Tibial nerve (tissue), 4 donors: Measurements from ENCODE around the gene UQCR10. TPM values are rescaled to one million over a fixed set of nuclear protein-coding genes. Genes with fewer than 3 reads are reported as not detected.

Experiments used
- DNase-seq, 2 donors: peaks; one replicate each; pipeline ENCODE4 v3.0.0-alpha.2; 2019; ENCODE audit warnings: low spot score in 2 of 2
- H3K27ac ChIP-seq, 4 donors: fragments of 200-600 bp; sonication (generic) in 3 of 4; one replicate each; pipeline ENCODE4 v1.5.1; 2017 to 2019; ENCODE audit warnings: mild to moderate bottlenecking in 1 of 4
- H3K27me3 ChIP-seq, 2 donors: fragments of 200-600 bp; sonication (generic) in 1 of 2; one replicate each; pipeline versions ENCODE4 v1.5.1 to v1.6.0; 2017 to 2019
- H3K36me3 ChIP-seq, 3 donors: fragments of 200-600 bp; sonication (generic); one replicate each; pipeline ENCODE4 v1.5.1; 2018 to 2019
- H3K4me1 ChIP-seq, 4 donors: fragments of 200-600 bp; sonication (generic) in 3 of 4; one replicate each; pipeline ENCODE4 v1.5.1; 2017 to 2019
- H3K4me3 ChIP-seq, 4 donors: fragments of 200-600 bp; sonication (generic) in 3 of 4; one replicate each; pipeline ENCODE4 v1.5.1; 2017 to 2019; ENCODE audit warnings: mild to moderate bottlenecking in 1 of 4, moderate library complexity in 1 of 4
- H3K9me3 ChIP-seq, 4 donors: fragments of 200-600 bp; sonication (generic) in 3 of 4; one replicate each; pipeline ENCODE4 v1.5.1; 2017 to 2019
- CTCF ChIP-seq, 5 experiments: fragments of 200-600 bp in 3 of 5; fragments of 450-650 bp in 2 of 5; sonication (generic) in 3 of 5; IDR thresholded peaks; one replicate each; pipeline ENCODE4 v1.5.1; 2016 to 2019; ENCODE audit warnings: antibody characterized with exemption in 5 of 5, mild to moderate bottlenecking in 3 of 5, moderate library complexity in 2 of 5
- EP300 ChIP-seq, 2 donors: sonication (generic); formaldehyde crosslinking; IDR thresholded peaks; one replicate each; pipeline ENCODE4 v1.6.1; 2017; ENCODE audit warnings: antibody characterized with exemption in 2 of 2, mild to moderate bottlenecking in 1 of 2
- POLR2A ChIP-seq, 2 donors: fragments of 450-650 bp; IDR thresholded peaks; one replicate each; pipeline ENCODE4 v1.6.1; 2017; ENCODE audit warnings: antibody characterized with exemption in 2 of 2, mild to moderate bottlenecking in 2 of 2, moderate library complexity in 2 of 2
- WGBS, 2 donors: methylation state at CpG; one replicate each; pipeline ENCODE4 v1.1.5; 2018; 5-methylcytosine and 5-hydroxymethylcytosine counted together
- total RNA-seq, 4 donors: library from RNA; depleted of rRNA; stranded (reverse); fragments of >200 nt; gene quantifications; one replicate each; pipeline ENCODE4 v1.1.0, GENCODE V29; 2016

The UQCR10 gene
- total RNA-seq, 4 donors from 2014 or later: 30.4 to 56.7 (median 35.5) TPM

GRCh38 chr22:29801153-29801552, 34.0 kb downstream of the UQCR10 start:
- Histone ChIP-seq H3K36me3 (peaks cover 0 to 100% (median 27%) of the 10 kb centered on the region in 3 donors), H3K9me3 (no peaks in the 10 kb centered on the region), H3K4me1 (peaks cover 0 to 29% (median 9%) of the 10 kb centered on the region in 4 donors), H3K27me3 (no peaks in the 10 kb centered on the region), H3K4me3 (no peak overlapping the region), H3K27ac (peak overlapping the region in 1 of 4 donors; percentile 33)
- DNase-seq: no peak
- WGBS, 2 donors: 81 to 85% methylated on average over 5 of the region's 5 CpGs
- TF ChIP-seq CTCF (IDR thresholded peaks at IDR 0.05) (no peak), EP300 (IDR thresholded peaks at IDR 0.05) (no peak)

GRCh38 chr22:29801796-29802195, 34.6 kb downstream of the UQCR10 start:
- Histone ChIP-seq H3K4me1 (peaks cover 0 to 29% (median 9%) of the 10 kb centered on the region in 4 donors), H3K27ac (peak overlapping the region in 1 of 4 donors; percentile 33), H3K4me3 (no peak overlapping the region), H3K36me3 (peaks cover 0 to 100% (median 33%) of the 10 kb centered on the region in 3 donors), H3K27me3 (no peaks in the 10 kb centered on the region), H3K9me3 (no peaks in the 10 kb centered on the region)
- WGBS, 2 donors: 73 to 97% methylated on average over 7 to 8 of the region's 8 CpGs
- no peak for DNase-seq
- no peak for TF ChIP-seq CTCF (IDR thresholded peaks at IDR 0.05)
- TF ChIP-seq POLR2A (IDR thresholded peaks at IDR 0.05): no peak
- TF ChIP-seq EP300 (IDR thresholded peaks at IDR 0.05): no peak

GRCh38 chr22:29803190-29803589, 36.0 kb downstream of the UQCR10 start:
- TF ChIP-seq POLR2A (IDR thresholded peaks at IDR 0.05): no peak
- TF ChIP-seq CTCF (IDR thresholded peaks at IDR 0.05): no peak
- no peak for TF ChIP-seq EP300 (IDR thresholded peaks at IDR 0.05)
- no peak overlapping the region for H3K27ac ChIP-seq
- H3K27me3 ChIP-seq: no peaks in the 10 kb centered on the region
- peaks cover 0 to 100% (median 35%) of the 10 kb centered on the region in 3 donors for H3K36me3 ChIP-seq
- no peak overlapping the region for H3K4me3 ChIP-seq
- no peak for DNase-seq
- 94 to 98% methylated on average over 2 of the region's 2 CpGs for WGBS, 2 donors
- H3K9me3 ChIP-seq: no peaks in the 10 kb centered on the region
- peaks cover 0 to 17% (median 9%) of the 10 kb centered on the region in 4 donors for H3K4me1 ChIP-seq

- Histone ChIP-seq H3K9me3 (no peaks in the 10 kb centered on the region), H3K4me1 (no peaks in the 10 kb centered on the region), H3K4me3 (no peak overlapping the region), H3K27ac (no peak overlapping the region), H3K36me3 (peaks cover 0 to 94% (median 35%) of the 10 kb centered on the region in 3 donors), H3K27me3 (no peaks in the 10 kb centered on the region)
- TF ChIP-seq EP300 (IDR thresholded peaks at IDR 0.05): no peak
- no peak for TF ChIP-seq CTCF (IDR thresholded peaks at IDR 0.05)
- no peak for TF ChIP-seq POLR2A (IDR thresholded peaks at IDR 0.05)
- 89 to 92% methylated on average over 2 of the region's 2 CpGs for WGBS, 2 donors
- DNase-seq: no peak
These were observed 37.8 kb downstream of the UQCR10 start for GRCh38 chr22:29804985-29805384.

- H3K4me3 ChIP-seq: no peak overlapping the region
- H3K9me3 ChIP-seq: no peaks in the 10 kb centered on the region
- no peak for DNase-seq
- H3K36me3 ChIP-seq: peaks cover 0 to 94% (median 35%) of the 10 kb centered on the region in 3 donors
- H3K27ac ChIP-seq: no peak overlapping the region
- 62 to 67% methylated on average over 6 of the region's 6 CpGs for WGBS, 2 donors
- TF ChIP-seq CTCF (IDR thresholded peaks at IDR 0.05) (no peak), EP300 (IDR thresholded peaks at IDR 0.05) (no peak), POLR2A (IDR thresholded peaks at IDR 0.05) (no peak)
- no peaks in the 10 kb centered on the region for H3K27me3 ChIP-seq
- H3K4me1 ChIP-seq: no peaks in the 10 kb centered on the region
These were observed 39.0 kb downstream of the UQCR10 start for GRCh38 chr22:29806196-29806595.
